ENCODE data around the gene MYMX. TPM values are rescaled to one million over a fixed set of nuclear protein-coding genes. Genes with fewer than 3 reads are reported as not detected.
"Not testable (repeated sequence)": the region's sequence is repeated elsewhere in the genome, so short reads cannot be mapped to it uniquely, and the experiment has no call there.

The MYMX gene
- total and polyA plus RNA-seq, 2 of the 4 experiments (the other 2 are of a cell fraction) = not detected

- no CpG with 5 or more reads among the region's 9 CpGs for WGBS, 2 experiments (ENCODE audit: extremely low coverage in 2 of 2, insufficient read length in 1 of 2)
- ATAC-seq (ENCODE audit: low read depth); H3K4ac ChIP-seq (ENCODE audit: low read depth, low read length); H2BK15ac ChIP-seq (ENCODE audit: low read depth, low read length); H3K9me3 ChIP-seq (ENCODE audit: control insufficient read depth, insufficient read depth, low read length); H3K27me3 ChIP-seq (ENCODE audit: control insufficient read depth, insufficient read depth, low read length); H2BK120ac ChIP-seq (ENCODE audit: low read depth, low read length); H4K5ac ChIP-seq (ENCODE audit: low read depth, low read length); H2BK5ac ChIP-seq (ENCODE audit: low read depth, low read length, poor library complexity, severe bottlenecking); intact Hi-C loops (cut with micrococcal nuclease); H3K4me2 ChIP-seq (ENCODE audit: low read depth, low read length); H3K36me3 ChIP-seq (ENCODE audit: control insufficient read depth, insufficient read depth, low read length); dilution Hi-C loops (cut with HindIII; ENCODE audit: low sequenced_read_pairs, unreplicated experiment); BruUV-seq (replicated peaks); H3K56ac ChIP-seq (ENCODE audit: extremely low read depth, insufficient read depth, low read length); H3K9ac ChIP-seq (ENCODE audit: low read depth, low read length); H2AK9ac ChIP-seq (replicated peaks; ENCODE audit: low read depth, low read length, poor library complexity); H3K4me3 ChIP-seq (ENCODE audit: insufficient read depth, low read depth, low read length); DNase-seq; H3K27ac ChIP-seq (ENCODE audit: insufficient read depth, low read length); H3K18ac ChIP-seq (ENCODE audit: low read depth, low read length); H4K91ac ChIP-seq (ENCODE audit: insufficient read depth, low read depth, low read length); POLR2A ChIA-PET (ENCODE audit: unreplicated experiment); H3K9me1 ChIP-seq (ENCODE audit: insufficient read depth, low read length); H2AK5ac ChIP-seq (ENCODE audit: low read depth, low read length); H2BK20ac ChIP-seq (ENCODE audit: low read depth, low read length); H3K14ac ChIP-seq (replicated peaks; ENCODE audit: low read depth, low read length); H4K8ac ChIP-seq (ENCODE audit: low read depth in 2 of 2, low read length in 2 of 2); H4K20me1 ChIP-seq (ENCODE audit: insufficient read depth, low read length); CTCF ChIA-PET; H3K79me1 ChIP-seq (ENCODE audit: low read depth in 1 of 2, low read length in 2 of 2); H2AFZ ChIP-seq (replicated peaks; ENCODE audit: low read length, poor library complexity); H3K23ac ChIP-seq (ENCODE audit: low read depth, low read length): not testable (repeated sequence)
- H3K4me1 ChIP-seq (ENCODE audit: control insufficient read depth, insufficient read depth, low read length) = peaks cover 11% of the 10 kb centered on the region
- in situ Hi-C loops (cut with MboI; ENCODE audit: low sequenced_read_pairs) = loop anchor here (5.0 kb wide), 1 partner anchor 59 kb away; no protein-coding TSS in a partner anchor
These were observed 14.7 kb downstream of the MYMX start for GRCh38 chr6:44231426-44231825.

Measured in IMR-90 (cell line).